ENCODE data around the gene HTR2B.

The HTR2B gene

GRCh38 chr2:231126123-231126522 lies 1.3 kb upstream of the HTR2B start:
- no peak for ATAC-seq (ENCODE audit: insufficient read depth, low read depth)
- H2AFZ ChIP-seq (ENCODE audit: low read depth, low read length), result no peak overlapping the region
- no peak for TF ChIP-seq CTCF (IDR thresholded peaks at IDR 0.05; ENCODE audit: borderline replicate concordance, extremely low read depth, low read length, poor library complexity, severe bottlenecking)
- TF ChIP-seq EZH2 (IDR thresholded peaks at IDR 0.05; ENCODE audit: borderline replicate concordance, low read depth, low read length, severe bottlenecking), result no peak

GRCh38 chr2:231123362-231123898 lies 1.4 kb downstream of the HTR2B start:
- ATAC-seq (ENCODE audit: insufficient read depth, low read depth), result no peak

More at GRCh38 chr2:231126123-231126522, 1.3 kb upstream of the HTR2B start:
- Histone ChIP-seq H3K9me3 (ENCODE audit: insufficient read depth, low read length, severe bottlenecking) (no peaks in the 10 kb centered on the region), H3K4me3 (ENCODE audit: low read depth in 1 of 2, low read length in 2 of 2) (no peak overlapping the region), H3K4me1 (ENCODE audit: insufficient read depth, low read length) (no peaks in the 10 kb centered on the region), H3K4me2 (ENCODE audit: insufficient read depth, low read length) (no peak overlapping the region), H3K79me2 (ENCODE audit: insufficient read depth, low read length) (peaks cover 27% of the 10 kb centered on the region), H4K20me1 (ENCODE audit: insufficient read depth, low read length) (peaks cover 7% of the 10 kb centered on the region; the same call in 1 of the 2 replicates), H3K9ac (ENCODE audit: low read depth, low read length) (no peak overlapping the region), H3K27me3 (ENCODE audit: insufficient read depth, low read length, poor library complexity) (no peaks in the 10 kb centered on the region), H3K36me3 (ENCODE audit: insufficient read depth, low read length) (peaks cover 13% of the 10 kb centered on the region), H3K27ac (ENCODE audit: low read length) (no peak overlapping the region)
- no peak for DNase-seq

GRCh38 chr2:231118614-231118942 lies 6.3 kb downstream of the HTR2B start:
- H3K4me2 ChIP-seq (ENCODE audit: insufficient read depth, low read length), result no peak overlapping the region
- peaks cover 3% of the 10 kb centered on the region; the same call in 1 of the 2 replicates for H4K20me1 ChIP-seq (ENCODE audit: insufficient read depth, low read length)
- H3K4me3 ChIP-seq (ENCODE audit: low read depth in 1 of 2, low read length in 2 of 2), result no peak overlapping the region
- H3K36me3 ChIP-seq (ENCODE audit: insufficient read depth, low read length), result peaks cover 18% of the 10 kb centered on the region
- peaks cover 10% of the 10 kb centered on the region for H3K79me2 ChIP-seq (ENCODE audit: insufficient read depth, low read length)
- no peak overlapping the region for H2AFZ ChIP-seq (ENCODE audit: low read depth, low read length)
- no peak for DNase-seq
- TF ChIP-seq CTCF (IDR thresholded peaks at IDR 0.05; ENCODE audit: borderline replicate concordance, extremely low read depth, low read length, poor library complexity, severe bottlenecking) (no peak), EZH2 (IDR thresholded peaks at IDR 0.05; ENCODE audit: borderline replicate concordance, low read depth, low read length, severe bottlenecking) (no peak)
- no peak for ATAC-seq (ENCODE audit: insufficient read depth, low read depth)
- no peaks in the 10 kb centered on the region for H3K4me1 ChIP-seq (ENCODE audit: insufficient read depth, low read length)
- H3K27ac ChIP-seq (ENCODE audit: low read length), result no peak overlapping the region
- H3K9me3 ChIP-seq (ENCODE audit: insufficient read depth, low read length, severe bottlenecking), result no peaks in the 10 kb centered on the region
- no peak overlapping the region for H3K9ac ChIP-seq (ENCODE audit: low read depth, low read length)
- H3K27me3 ChIP-seq (ENCODE audit: insufficient read depth, low read length, poor library complexity), result no peaks in the 10 kb centered on the region

More at GRCh38 chr2:231123362-231123898, 1.4 kb downstream of the HTR2B start:
- H3K79me2 ChIP-seq (ENCODE audit: insufficient read depth, low read length), result peaks cover 22% of the 10 kb centered on the region
- H3K4me2 ChIP-seq (ENCODE audit: insufficient read depth, low read length), result no peak overlapping the region
- peaks cover 16% of the 10 kb centered on the region for H3K36me3 ChIP-seq (ENCODE audit: insufficient read depth, low read length)
- no peak overlapping the region for H3K4me3 ChIP-seq (ENCODE audit: low read depth in 1 of 2, low read length in 2 of 2)
- H3K27me3 ChIP-seq (ENCODE audit: insufficient read depth, low read length, poor library complexity), result no peaks in the 10 kb centered on the region
- H3K9ac ChIP-seq (ENCODE audit: low read depth, low read length), result no peak overlapping the region
- TF ChIP-seq EZH2 (IDR thresholded peaks at IDR 0.05; ENCODE audit: borderline replicate concordance, low read depth, low read length, severe bottlenecking) (no peak), CTCF (IDR thresholded peaks at IDR 0.05; ENCODE audit: borderline replicate concordance, extremely low read depth, low read length, poor library complexity, severe bottlenecking) (no peak)
- H3K9me3 ChIP-seq (ENCODE audit: insufficient read depth, low read length, severe bottlenecking), result no peaks in the 10 kb centered on the region
- H4K20me1 ChIP-seq (ENCODE audit: insufficient read depth, low read length), result peaks cover 7% of the 10 kb centered on the region; the same call in 1 of the 2 replicates
- no peak overlapping the region for H3K27ac ChIP-seq (ENCODE audit: low read length)
- DNase-seq, result no peak
- H2AFZ ChIP-seq (ENCODE audit: low read depth, low read length), result no peak overlapping the region
- no peaks in the 10 kb centered on the region for H3K4me1 ChIP-seq (ENCODE audit: insufficient read depth, low read length)
